ENCODE measurements around the gene TNIK. TPM values are rescaled to one million over a fixed set of nuclear protein-coding genes. Genes with fewer than 3 reads are reported as not detected.

Gene TNIK
- total RNA-seq, 4 donors from 2014 or later, result 32.9 to 52.0 (median 40.2) TPM

- no peak for DNase-seq
- Histone ChIP-seq H3K4me3 (no peak overlapping the region), H3K36me3 (no peaks in the 10 kb centered on the region), H3K4me1 (no peaks in the 10 kb centered on the region), H3K27ac (no peak overlapping the region), H3K27me3 (no peaks in the 10 kb centered on the region), H3K9me3 (no peaks in the 10 kb centered on the region)
- 76 to 100% methylated on average over 1 to 4 of the region's 4 CpGs for WGBS, 2 donors (ENCODE audit: low coverage in 1 of 2)
- TF ChIP-seq POLR2A (IDR thresholded peaks at IDR 0.05) (no peak), POLR2AphosphoS5 (IDR thresholded peaks at IDR 0.05) (no peak), CTCF (IDR thresholded peaks at IDR 0.05) (no peak), EP300 (IDR thresholded peaks at IDR 0.05; ENCODE audit: low read depth) (no peak)
- intact Hi-C loops (cut with DNase I; ENCODE audit: low total_unique reads), result no loop called here
- in situ Hi-C loops (cut with MboI; ENCODE audit: low pct_ligation_motif_present in 1 of 4, low pct_unique_long_range_greater_than_20kb in 1 of 4, low sequenced_read_pairs in 3 of 4), result loop anchor here in 3 of 4 donors (25.0 kb wide), 1 partner anchor 407 kb away; no protein-coding TSS in a partner anchor
These were observed 305.0 kb downstream of the TNIK start for GRCh38 chr3:171155122-171155700.

- H3K36me3 ChIP-seq, result peaks cover 0 to 3% (median 0%) of the 10 kb centered on the region in 4 donors
- H3K4me3 ChIP-seq, result no peak overlapping the region
- no peak overlapping the region for H3K27ac ChIP-seq
- H3K9me3 ChIP-seq, result no peaks in the 10 kb centered on the region
- DNase-seq, result no peak
- no peak for TF ChIP-seq CTCF (IDR thresholded peaks at IDR 0.05)
- TF ChIP-seq POLR2AphosphoS5 (IDR thresholded peaks at IDR 0.05), result no peak
- no peak for TF ChIP-seq POLR2A (IDR thresholded peaks at IDR 0.05)
- no peak for TF ChIP-seq EP300 (IDR thresholded peaks at IDR 0.05; ENCODE audit: low read depth)
- in situ Hi-C loops (cut with MboI; ENCODE audit: low pct_ligation_motif_present in 1 of 4, low pct_unique_long_range_greater_than_20kb in 1 of 4, low sequenced_read_pairs in 3 of 4) (loop anchor here in 3 of 4 donors (25.0 kb wide), 1 partner anchor 411 kb away; no protein-coding TSS in a partner anchor), intact Hi-C loops (cut with DNase I; ENCODE audit: low total_unique reads) (no loop called here)
- 65 to 75% methylated on average over 2 of the region's 2 CpGs for WGBS, 2 donors (ENCODE audit: low coverage in 1 of 2)
- no peaks in the 10 kb centered on the region for H3K27me3 ChIP-seq
- H3K4me1 ChIP-seq, result no peaks in the 10 kb centered on the region
These were observed 309.3 kb downstream of the TNIK start for GRCh38 chr3:171150945-171151344.

- H3K4me1 ChIP-seq, result no peaks in the 10 kb centered on the region
- no peak overlapping the region for H3K4me3 ChIP-seq
- DNase-seq, result no peak
- intact Hi-C loops (cut with DNase I; ENCODE audit: low total_unique reads) (no loop called here), in situ Hi-C loops (cut with MboI; ENCODE audit: low pct_ligation_motif_present in 1 of 4, low pct_unique_long_range_greater_than_20kb in 1 of 4, low sequenced_read_pairs in 3 of 4) (loop anchor here in 3 of 4 donors (25.0 kb wide), 1 partner anchor 413 kb away; no protein-coding TSS in a partner anchor)
- no peak overlapping the region for H3K27ac ChIP-seq
- TF ChIP-seq POLR2A (IDR thresholded peaks at IDR 0.05), result no peak
- TF ChIP-seq EP300 (IDR thresholded peaks at IDR 0.05; ENCODE audit: low read depth), result no peak
- no peak for TF ChIP-seq POLR2AphosphoS5 (IDR thresholded peaks at IDR 0.05)
- no peak for TF ChIP-seq CTCF (IDR thresholded peaks at IDR 0.05)
- WGBS, 2 donors (ENCODE audit: low coverage in 1 of 2), result 83 to 88% methylated on average over 1 to 7 of the region's 7 CpGs
- no peaks in the 10 kb centered on the region for H3K9me3 ChIP-seq
- no peaks in the 10 kb centered on the region for H3K27me3 ChIP-seq
- peaks cover 0 to 3% (median 0%) of the 10 kb centered on the region in 4 donors for H3K36me3 ChIP-seq
These were observed 310.6 kb downstream of the TNIK start for GRCh38 chr3:171149526-171150116.

GRCh38 chr3:171145798-171146197, 314.4 kb downstream of the TNIK start:
- Histone ChIP-seq H3K4me1 (no peaks in the 10 kb centered on the region), H3K9me3 (no peaks in the 10 kb centered on the region), H3K36me3 (peaks cover 0 to 3% (median 0%) of the 10 kb centered on the region in 4 donors), H3K27me3 (no peaks in the 10 kb centered on the region), H3K4me3 (no peak overlapping the region), H3K27ac (no peak overlapping the region)
- intact Hi-C loops (cut with DNase I; ENCODE audit: low total_unique reads), result no loop called here
- TF ChIP-seq POLR2A (IDR thresholded peaks at IDR 0.05), result no peak
- no peak for TF ChIP-seq EP300 (IDR thresholded peaks at IDR 0.05; ENCODE audit: low read depth)
- TF ChIP-seq POLR2AphosphoS5 (IDR thresholded peaks at IDR 0.05), result no peak
- TF ChIP-seq CTCF (IDR thresholded peaks at IDR 0.05), result no peak
- DNase-seq, result no peak
- in situ Hi-C loops (cut with MboI; ENCODE audit: low pct_ligation_motif_present in 1 of 4, low pct_unique_long_range_greater_than_20kb in 1 of 4, low sequenced_read_pairs in 3 of 4), result no loop called here
- 89% methylated on average over 3 of the region's 3 CpGs; no CpG with 5 or more reads in 1 of the 2 donors for WGBS, 2 donors (ENCODE audit: low coverage in 1 of 2)
